Measurements from ENCODE around the gene TRMT11. TPM values are rescaled to one million over a fixed set of nuclear protein-coding genes. Genes with fewer than 3 reads are reported as not detected.

Gene TRMT11
- total and polyA plus RNA-seq, 9 of the 15 experiments (the other 6 are each of a cell fraction or from before 2014, with no cell fraction given), result 38.8 to 88.0 (median 59.8) TPM

GRCh38 chr6:125956506-125957390, 29.6 kb upstream of the TRMT11 start, which contains the start of gene HINT3 (continued):
- TF ChIP-seq, protein P1, sequence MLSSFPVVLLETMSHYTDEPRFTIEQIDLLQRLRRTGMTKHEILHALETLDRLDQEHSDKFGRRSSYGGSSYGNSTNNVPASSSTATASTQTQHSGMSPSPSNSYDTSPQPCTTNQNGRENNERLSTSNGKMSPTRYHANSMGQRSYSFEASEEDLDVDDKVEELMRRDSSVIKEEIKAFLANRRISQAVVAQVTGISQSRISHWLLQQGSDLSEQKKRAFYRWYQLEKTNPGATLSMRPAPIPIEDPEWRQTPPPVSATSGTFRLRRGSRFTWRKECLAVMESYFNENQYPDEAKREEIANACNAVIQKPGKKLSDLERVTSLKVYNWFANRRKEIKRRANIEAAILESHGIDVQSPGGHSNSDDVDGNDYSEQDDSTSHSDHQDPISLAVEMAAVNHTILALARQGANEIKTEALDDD (IDR thresholded peaks at IDR 0.05), result peak; percentile 62; the same call in 1 of the 2 replicates
- no peak for TF ChIP-seq ZNF318 (IDR thresholded peaks at IDR 0.05; ENCODE audit: borderline replicate concordance in 1 of 2, low read depth in 1 of 2)
- peak; percentile 92 for TF ChIP-seq ARID2 (IDR thresholded peaks at IDR 0.05)
- TF ChIP-seq, protein P2, sequence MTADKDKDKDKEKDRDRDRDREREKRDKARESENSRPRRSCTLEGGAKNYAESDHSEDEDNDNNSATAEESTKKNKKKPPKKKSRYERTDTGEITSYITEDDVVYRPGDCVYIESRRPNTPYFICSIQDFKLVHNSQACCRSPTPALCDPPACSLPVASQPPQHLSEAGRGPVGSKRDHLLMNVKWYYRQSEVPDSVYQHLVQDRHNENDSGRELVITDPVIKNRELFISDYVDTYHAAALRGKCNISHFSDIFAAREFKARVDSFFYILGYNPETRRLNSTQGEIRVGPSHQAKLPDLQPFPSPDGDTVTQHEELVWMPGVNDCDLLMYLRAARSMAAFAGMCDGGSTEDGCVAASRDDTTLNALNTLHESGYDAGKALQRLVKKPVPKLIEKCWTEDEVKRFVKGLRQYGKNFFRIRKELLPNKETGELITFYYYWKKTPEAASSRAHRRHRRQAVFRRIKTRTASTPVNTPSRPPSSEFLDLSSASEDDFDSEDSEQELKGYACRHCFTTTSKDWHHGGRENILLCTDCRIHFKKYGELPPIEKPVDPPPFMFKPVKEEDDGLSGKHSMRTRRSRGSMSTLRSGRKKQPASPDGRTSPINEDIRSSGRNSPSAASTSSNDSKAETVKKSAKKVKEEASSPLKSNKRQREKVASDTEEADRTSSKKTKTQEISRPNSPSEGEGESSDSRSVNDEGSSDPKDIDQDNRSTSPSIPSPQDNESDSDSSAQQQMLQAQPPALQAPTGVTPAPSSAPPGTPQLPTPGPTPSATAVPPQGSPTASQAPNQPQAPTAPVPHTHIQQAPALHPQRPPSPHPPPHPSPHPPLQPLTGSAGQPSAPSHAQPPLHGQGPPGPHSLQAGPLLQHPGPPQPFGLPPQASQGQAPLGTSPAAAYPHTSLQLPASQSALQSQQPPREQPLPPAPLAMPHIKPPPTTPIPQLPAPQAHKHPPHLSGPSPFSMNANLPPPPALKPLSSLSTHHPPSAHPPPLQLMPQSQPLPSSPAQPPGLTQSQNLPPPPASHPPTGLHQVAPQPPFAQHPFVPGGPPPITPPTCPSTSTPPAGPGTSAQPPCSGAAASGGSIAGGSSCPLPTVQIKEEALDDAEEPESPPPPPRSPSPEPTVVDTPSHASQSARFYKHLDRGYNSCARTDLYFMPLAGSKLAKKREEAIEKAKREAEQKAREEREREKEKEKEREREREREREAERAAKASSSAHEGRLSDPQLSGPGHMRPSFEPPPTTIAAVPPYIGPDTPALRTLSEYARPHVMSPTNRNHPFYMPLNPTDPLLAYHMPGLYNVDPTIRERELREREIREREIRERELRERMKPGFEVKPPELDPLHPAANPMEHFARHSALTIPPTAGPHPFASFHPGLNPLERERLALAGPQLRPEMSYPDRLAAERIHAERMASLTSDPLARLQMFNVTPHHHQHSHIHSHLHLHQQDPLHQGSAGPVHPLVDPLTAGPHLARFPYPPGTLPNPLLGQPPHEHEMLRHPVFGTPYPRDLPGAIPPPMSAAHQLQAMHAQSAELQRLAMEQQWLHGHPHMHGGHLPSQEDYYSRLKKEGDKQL (CRISPR knock-in tag; IDR thresholded peaks at IDR 0.05; ENCODE audit: borderline replicate concordance), result no peak
- TF ChIP-seq, protein P3, sequence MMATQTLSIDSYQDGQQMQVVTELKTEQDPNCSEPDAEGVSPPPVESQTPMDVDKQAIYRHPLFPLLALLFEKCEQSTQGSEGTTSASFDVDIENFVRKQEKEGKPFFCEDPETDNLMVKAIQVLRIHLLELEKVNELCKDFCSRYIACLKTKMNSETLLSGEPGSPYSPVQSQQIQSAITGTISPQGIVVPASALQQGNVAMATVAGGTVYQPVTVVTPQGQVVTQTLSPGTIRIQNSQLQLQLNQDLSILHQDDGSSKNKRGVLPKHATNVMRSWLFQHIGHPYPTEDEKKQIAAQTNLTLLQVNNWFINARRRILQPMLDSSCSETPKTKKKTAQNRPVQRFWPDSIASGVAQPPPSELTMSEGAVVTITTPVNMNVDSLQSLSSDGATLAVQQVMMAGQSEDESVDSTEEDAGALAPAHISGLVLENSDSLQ (IDR thresholded peaks at IDR 0.05), result peak; percentile 74
- TF ChIP-seq CSDE1 (IDR thresholded peaks at IDR 0.05), result peak in 1 of 2 experiments; percentile 84; a peak in 1 of 4 replicates
- TF ChIP-seq ELF2 (CRISPR knock-in tag; IDR thresholded peaks at IDR 0.05), result no peak

Data from K562 (cell line).